T-helper 9 cell (primary cell): Measurements from ENCODE around the gene MAN1C1.
"Not testable (repeated sequence)": the region's sequence is repeated elsewhere in the genome, so short reads cannot be mapped to it uniquely, and the experiment has no call there.

Experiments
- DNase-seq: peaks from one replicate; pipeline ENCODE4 v3.0.0-alpha.2; 2020

The MAN1C1 gene

DNA sequence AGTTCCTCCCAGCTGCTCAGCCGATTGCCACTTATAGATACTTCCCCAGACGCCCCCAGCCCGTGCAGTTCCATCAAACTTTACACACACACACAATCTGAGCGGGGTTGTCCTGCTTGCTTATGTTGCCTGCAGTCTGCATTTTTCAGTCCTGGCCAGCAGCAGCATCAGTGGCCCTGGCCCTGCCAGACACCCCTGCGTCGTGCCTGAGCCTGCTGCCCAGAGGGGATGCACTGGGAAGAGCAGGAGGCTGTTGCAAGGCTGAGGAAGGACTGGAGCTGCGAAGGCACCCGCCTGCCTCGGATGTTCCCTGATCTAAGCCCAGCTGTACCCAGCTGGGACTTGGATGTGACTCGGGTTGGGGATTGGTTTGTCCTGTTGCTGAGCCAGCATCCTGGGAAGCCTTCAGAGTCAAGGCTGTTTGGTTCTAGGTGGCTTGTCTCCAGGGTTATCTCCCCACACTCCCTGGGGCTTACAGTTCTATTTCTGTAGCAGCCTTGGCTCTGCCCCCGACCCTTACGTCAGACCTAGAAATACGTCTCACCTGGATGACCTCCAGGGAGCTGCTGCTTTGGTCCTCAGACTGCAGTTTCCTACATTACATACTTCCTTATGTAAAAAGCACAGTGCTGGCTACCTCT, 42.3 kb downstream of the MAN1C1 start:
- DNase-seq = no peak

DNA sequence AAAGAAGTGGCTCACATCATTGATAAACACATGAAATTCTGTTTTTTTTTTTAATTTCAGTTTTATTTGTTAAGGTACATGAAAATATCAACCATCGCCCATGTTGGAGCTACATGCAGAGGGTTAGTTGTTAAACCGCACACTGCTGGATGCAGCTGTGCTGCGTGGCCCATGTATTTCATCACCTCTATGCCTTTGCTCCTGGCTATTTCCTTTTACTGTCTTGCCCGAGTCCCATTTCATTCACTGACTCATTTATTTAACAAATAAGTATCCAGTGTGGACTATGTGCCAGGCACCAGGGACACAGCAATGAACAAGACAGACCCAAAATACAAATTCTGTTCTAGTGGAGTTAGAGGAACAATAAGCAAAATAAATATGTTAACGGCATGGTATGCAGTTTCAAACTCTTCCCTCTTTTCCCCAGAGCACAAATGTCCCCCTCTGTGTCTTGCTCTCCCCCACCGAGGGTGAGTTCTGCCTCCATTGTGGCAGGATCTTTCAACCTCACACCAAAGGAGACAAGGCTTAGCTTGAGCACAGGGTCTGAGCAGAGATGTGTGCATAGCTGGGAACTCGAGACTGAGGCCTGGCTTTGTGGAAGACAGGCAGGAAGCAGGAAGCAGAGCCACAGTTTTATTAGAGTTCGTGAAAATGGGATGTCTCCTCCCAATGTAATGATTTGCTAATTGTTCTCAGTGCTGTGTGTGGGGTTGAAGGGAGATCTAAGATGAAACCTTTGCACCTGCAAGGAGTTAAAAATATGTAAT, 44.6 kb downstream of the MAN1C1 start:
- DNase-seq = no peak

DNA sequence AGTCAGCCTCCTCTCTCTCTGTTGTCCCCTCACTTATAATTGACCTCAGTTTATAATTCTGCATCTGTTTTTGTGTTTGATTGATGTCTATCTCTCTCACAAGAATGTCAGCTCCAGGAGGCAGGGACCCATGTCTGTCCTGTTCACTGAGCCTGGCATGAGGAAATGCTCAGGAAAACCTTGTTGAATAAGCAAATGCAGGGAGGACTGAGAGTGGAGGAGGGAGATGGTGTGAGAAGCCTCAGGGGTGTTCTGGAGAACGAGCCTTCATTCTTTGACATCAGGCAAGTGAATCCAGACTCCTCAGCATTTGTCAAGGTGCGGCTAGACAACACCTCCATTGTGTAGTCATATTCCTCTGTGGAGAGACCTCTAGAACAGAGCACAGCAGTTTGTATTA, 45.5 kb downstream of the MAN1C1 start:
- DNase-seq = no peak

DNA sequence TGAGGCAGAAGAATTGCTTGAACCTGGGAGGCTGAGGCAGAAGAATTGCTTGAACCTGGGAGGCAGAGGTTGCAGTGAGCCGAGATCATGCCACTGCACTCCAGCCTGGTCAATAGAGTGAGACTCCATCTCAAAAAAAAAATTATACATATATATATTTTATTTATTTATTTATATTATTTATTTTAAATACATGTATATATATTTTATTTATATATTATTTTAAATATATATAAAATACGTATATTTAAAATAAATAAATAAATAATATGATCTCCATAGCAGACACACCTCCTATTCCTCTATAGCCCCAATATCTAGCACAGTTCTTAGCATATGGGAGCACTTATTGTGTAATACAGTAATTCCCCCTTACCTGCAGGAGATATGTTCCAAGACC, 46.4 kb downstream of the MAN1C1 start:
- not testable (repeated sequence) for DNase-seq

DNA sequence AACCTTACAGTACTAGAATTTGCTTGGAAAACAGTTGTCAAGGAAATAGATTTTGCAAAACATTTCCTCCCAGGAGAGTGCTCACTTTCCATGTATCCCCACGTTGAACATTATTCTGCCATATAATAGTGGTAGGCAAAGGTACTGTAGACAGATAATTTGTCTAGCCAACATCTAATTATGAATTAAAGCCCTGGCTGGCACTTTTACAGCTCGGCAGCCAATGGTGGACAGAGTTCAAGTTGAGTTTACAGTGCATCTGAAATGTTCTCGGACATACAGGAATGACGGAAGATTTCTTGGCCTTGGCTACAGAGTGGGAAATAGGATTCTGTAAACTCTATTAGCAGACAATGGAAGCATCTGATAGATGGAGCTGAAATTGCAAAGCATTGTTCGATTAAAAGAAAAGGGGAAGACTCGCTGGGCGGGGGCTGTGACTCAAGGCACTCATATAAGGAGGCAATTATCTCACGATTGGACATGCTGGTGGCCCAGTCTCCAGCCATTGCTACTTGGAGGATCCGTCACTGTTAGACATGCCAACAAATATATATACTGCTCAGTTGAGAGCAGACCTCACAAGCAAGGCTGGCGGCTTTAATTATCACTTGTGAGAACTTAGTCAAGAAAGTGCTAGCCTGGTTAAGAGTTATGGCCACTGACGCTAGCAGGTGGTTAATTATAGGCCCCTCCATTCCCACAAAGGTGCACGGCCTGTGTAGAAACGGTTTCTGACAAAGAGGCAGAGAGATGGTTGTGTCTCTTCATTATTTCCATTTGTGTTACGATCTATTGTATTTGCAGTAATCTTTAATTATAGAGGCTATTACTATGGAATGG, 48.0 kb downstream of the MAN1C1 start:
- no peak for DNase-seq

DNA sequence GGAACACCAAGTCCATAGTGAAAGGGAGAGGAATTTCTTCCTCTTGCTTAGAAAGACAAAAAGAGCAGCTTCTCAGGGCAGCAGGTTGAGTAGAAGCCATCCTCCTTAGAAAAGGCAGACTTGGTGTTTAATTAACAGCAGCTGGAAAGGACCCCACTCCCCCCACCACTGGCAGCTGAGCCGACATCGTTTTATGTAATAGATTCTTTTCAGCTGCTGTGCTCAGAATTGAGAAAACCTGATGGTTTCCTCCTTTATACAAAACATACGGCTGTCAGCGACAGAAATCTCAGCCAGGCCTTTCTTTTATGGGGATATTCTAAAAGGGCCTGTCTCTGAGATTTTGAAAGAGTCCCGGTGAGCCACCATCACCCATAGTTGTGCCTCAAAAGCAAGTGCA, 49.9 kb downstream of the MAN1C1 start:
- DNase-seq = no peak

DNA sequence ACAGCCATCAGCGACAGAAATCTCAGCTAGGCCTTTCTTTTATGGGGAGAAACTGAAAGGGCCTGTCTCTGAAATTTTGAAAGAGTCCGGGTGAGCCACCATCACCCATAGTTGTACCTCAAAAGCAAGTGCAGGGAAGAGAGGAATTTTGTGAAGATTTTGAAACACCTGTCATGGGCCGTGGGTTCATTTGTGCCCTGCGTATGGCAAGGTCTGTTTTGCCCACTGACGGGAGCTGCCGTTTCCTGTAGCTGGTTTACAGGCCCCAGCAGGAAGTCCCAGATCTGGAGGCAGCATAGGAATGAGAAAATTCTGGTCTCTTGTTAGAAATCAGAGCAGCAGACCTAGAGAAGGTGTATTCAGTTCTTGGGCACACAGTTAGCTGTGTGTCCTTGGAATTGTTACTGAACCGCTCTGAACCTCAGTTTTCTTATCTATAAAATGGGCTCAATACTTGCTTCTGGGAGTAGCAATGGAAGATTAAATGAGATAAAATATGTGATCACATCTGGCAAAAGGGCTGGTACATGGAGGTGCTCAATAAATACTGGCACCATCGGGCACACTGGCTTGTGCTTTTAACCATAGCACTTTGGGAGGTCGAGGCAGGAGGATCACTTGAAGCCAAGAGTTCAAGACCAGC, 52.5 kb downstream of the MAN1C1 start:
- no peak for DNase-seq

DNA sequence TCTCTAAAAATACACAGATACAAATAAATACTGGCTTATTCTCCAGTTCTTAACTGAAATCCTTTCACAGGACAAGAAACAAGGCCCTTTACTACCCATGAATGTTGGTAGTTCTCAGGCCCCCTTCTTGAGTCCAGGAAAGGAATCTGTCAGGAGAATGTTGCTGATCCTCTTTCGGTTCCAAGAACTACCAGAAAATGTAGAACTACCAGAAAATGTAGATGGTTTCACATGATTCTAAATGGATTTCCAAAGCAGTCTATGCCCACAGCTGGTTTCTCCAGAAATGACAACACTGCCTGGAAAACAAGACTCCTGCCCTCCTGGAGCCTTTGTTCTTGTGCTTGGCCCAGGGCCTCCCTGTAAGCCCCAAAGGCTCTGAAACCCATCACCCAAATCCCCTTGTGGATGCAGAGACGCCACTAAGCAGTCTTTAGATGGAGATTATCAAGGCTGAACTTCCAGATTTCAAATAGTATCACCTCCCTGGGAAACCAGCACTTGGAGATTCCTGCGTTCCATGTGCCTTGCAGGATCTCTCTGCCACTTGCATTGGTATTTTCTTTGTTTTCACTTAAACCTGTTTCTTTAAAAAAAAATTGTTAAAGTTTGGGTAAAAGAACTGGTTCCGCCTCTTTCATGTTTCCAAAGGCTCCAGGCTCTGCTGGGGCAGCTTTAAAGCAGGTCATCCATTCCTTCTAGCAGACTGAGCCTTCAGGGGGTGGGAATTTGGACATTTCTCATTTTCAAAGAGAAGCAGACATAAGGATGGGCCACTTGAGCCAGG, 53.4 kb downstream of the MAN1C1 start:
- no peak for DNase-seq

DNA sequence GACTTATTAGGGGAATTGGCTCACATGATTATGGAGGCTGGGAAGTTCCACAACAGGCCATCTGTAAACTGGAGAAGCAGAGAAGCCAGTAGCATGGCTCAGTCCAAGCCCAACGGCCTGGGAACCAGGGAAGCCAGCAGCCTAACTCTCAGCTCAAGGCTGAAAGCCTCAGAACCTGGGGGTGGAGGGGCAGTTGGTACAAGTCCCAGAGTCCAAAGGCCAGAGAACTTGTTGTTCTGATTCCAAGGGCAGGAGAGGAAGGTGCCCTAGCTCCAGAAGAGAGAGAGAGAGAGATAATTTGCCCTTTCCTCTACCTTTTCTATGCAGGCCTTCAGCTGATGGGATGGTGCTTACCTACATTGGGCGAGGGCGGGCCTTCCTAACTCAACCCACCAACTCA, 55.3 kb downstream of the MAN1C1 start:
- no peak for DNase-seq

DNA sequence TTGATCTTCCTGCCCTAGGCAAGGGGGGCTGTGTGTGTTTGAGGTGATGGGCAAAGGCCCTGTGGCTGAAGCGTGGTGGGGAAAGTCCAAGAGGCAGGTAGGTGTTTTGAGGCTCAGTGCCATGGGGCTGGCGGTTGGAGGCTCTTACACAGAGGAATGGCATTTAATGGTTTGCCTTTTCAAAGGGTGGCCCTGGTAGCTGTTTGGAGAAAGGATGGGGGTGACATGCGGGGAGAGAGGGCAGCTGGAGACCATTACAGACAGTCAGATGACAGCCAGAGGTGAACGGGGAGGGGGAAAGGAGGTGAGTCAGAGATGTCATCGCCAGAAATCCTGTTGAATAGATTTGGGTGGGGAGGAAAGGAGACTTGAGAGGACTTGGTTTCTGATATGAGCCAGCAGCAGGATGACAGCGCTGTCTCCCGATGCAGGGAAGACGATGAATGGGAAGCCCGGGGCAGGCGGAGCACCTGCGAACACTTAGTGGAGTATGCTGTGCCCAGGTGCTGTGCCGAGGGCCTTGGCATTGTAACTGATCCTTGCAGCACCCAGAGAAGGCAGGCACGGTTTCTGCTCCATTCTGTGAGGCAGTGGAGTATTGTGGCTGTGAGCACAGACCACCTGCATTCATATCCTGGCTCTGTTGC, 56.3 kb downstream of the MAN1C1 start:
- DNase-seq = no peak

DNA sequence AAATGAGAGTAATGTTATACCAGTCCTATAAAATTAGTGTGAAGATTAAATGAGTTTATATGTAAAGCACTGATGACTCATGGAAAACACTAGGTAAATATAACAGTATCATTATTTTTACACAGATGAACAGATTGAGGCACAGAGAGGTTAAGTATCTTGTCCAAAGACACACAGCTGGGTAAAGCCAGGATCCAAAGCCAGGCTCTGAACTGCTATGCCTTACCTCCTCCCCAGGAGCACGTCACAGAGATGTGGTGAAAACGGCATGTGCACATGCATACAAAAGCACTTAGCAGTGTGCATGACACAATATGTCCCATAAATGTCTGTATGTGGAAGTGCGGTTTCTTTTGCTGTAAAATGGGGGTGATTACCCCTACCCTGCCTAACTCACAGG, 56.9 kb downstream of the MAN1C1 start:
- DNase-seq = no peak

DNA sequence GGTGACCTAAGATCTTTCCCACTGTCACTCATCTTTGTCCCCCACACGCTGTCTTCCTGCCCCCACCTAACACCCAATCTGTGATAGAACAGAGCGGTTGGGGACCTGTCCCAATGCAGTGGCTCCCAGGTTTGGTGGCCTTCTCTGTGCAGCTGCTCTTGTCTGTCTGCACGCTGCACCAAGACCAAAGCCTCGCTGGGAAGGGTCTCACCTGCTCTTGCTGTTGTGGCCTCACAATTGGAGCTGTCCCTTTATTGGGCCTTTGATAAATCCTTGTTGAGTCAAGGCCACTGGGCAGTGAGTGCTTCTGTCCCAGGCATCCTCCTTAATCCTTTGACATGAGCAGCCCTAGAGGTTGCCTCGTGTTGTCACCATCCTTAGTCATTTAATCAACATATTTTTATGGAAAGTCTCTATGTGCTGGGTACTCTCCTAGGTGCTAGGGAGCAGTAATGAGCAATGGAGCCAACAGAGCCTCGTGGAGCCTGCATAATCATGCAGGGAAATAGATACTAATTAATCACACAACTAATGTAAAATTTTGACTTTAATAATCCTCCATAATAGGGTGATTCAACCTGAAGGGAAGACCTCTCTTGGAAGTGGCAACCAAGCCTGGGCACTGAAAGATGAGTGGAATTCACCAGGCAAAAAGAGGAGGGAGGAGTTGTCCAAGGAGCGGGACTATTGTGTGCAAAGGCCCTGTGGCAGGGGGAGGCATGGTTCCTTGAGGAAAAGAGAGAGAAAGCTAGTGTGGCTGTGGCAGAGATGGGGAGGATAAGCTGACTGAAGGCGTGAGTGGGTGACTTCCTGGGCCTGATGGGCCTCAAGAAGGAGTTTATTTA, 57.6 kb downstream of the MAN1C1 start:
- no peak for DNase-seq

DNA sequence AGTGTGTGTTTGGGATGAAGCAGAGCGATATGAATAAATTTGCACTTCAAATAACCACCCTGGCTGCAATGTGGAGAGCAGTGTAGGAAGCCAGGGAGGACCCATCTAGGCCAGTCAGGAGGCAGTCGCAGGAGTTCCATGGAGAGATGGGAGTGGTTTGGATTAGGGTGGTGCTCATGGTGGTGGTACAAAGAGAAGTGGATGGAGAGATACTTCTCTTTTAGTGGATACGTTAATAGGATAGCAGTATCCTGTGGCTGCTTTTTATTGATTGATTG, 58.2 kb downstream of the MAN1C1 start:
- DNase-seq = no peak

DNA sequence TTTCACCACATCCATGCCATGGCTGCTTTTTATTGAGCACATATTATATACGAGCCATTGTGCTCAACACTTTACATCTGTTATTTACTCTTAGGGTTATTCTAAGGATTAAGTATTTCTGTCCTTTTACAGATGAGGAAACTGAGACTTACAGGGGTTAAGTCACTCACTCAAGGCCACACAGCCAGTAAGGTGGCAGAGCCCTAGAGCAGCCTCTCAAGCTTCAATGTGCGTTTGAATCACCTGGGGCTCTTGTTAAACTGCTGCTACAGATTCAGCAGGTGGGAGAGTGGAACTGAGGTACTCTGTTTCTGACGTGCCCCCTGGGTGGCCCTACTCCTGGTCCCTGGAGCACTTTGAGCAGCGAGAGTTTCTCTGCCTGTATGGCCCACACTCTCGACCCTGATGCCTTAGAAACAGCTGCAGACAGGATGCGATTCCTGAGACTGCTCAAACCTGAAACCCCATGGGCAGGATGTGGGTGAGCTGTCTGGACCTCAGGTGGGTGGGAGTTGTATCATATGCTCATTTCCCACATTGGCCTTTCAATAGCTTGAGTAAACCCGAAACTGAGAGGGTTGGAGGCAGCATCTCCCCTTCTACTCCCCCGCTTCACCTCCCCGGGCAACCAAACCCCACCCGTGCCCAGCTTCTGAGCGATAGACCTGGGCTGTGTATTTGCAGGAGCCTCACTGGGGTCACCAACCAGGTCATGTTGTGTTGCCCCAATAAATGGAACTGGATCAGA, 59.3 kb downstream of the MAN1C1 start:
- peak; percentile 48 for DNase-seq

DNA sequence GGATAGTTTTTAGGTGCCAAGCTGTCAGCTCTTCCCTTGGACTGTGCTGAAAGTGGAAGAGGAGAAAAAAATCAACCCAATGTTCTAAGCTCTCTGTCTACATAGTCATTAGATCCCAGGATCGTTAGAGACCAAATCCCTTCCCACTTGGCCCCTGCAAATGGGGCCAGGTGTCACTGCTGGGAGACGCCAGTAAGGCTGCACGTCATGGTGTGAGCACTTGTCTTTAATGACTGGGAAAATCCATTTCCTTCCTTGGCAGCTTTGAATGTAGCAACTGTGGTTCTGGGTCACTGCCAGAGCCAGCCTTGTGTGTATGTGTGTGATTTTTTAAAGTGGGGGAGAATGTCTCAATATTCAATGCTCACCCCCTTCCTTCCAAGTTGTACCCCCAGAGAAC, 59.9 kb downstream of the MAN1C1 start:
- DNase-seq = no peak

DNA sequence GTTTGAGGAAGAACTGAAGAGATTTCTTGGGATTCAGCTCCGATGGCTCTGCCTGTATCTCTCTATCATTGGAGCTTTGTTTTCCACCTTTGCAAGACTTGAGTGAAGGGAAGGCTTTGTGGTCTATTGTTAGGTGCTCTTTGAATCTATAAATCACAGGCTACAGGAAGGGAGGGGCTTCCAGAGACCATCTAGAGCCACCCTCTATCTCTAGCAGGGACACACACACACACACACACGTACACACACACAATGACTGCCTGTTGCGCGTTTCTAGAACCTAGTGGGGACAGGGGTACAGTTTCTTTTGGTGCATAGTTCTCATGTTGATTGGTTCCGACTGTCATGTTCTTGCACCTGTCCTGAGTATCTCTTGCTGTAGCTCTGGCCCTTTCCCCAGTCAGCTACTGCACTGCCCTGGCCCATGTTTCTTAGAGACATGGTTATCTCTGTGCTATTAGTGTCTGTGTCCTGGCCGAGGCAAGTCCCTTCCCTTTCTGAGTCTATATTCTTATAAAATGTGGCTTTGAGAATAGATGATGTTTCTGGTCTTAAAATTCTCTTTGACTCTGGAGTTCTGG, 60.7 kb downstream of the MAN1C1 start:
- no peak for DNase-seq

DNA sequence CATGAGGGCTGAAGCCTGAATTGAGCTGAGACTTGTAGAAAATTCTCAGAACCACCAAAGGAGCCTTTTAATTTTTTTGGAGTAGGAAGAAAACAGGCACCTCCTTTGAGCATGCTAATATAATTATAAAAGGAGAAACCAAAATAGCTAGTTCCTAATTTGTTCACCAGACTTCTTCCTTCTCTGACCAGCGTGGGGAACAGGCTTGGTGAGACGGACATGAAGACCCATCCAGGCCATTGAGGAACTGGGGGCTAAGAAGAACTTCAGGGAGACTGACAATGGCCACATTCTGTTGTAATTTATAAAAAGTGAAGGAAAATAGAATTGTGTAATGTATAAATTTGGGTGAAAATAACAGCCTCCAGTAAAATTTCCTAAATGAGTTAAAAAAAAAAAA, 62.6 kb downstream of the MAN1C1 start:
- DNase-seq = no peak

DNA sequence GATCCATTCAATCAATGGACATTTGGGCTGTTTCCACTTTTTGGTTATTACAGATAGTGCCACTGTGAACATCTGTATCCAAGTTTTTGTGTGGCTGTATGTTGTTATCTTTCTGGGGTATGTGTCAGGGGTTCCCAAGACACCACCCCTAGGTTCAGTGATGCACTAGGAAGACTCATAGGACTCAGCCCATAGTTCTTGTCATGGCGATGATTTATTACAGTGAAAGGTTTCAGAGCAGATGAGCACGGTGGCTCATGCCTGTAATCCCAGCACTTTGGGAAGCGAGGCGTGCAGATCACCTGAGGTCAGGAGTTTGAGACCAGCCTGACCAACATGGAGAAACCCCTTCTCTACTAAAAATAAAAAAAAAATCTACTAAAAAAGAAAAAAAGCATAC, 64.1 kb downstream of the MAN1C1 start:
- no peak for DNase-seq

DNA sequence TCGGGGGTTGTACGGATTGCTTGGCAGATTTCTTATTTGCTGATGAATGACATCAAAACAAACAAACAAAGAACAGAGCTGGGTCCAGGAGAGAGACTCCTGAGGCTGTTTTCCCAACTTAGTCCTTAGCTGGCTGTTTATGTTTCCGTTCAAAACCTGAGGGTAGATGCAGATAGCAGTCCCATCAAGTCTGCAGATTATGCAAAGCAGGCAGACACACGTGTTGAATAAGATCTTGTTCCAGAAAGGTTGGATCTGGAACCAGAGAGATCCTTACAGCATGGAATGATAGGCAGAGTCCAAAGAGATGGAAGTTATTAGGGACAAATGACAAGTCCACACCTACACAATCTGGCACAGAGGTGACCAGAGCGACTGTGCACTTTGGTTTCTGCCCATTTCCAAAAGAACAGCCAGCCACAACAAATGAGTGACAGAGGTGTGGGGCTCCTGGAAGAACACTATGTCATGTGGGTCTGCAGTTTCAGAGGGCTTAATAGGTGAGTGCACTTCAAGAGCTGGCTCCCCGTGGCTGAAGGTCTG, 65.5 kb downstream of the MAN1C1 start:
- no peak for DNase-seq

DNA sequence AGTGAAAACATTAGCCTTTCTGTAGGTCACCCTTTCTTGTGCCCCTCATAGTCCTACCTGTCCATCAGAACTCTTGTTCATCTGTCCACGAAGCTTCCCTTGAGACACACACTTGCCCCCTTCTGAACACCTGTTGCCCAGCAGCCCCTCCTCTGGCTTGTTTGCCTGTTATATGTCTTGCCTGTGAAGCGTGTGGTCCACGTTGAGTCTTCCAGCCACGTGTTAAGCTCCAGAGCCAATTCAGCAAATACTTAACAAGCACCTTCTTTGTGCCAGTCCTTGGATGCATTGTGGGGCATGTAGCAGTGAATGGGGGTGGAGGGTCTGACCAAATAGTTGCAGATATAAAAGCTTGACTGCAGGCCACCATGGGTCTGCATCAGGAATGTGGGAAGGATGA, 66.6 kb downstream of the MAN1C1 start:
- DNase-seq = no peak
